A673 (cell line): ENCODE data around the gene TMEM100. TPM values are rescaled to one million over a fixed set of nuclear protein-coding genes. Genes with fewer than 3 reads are reported as not detected.

Experiments used
- BruUV-seq: library from RNA; stranded (reverse); fragments of 400-500 nt; replicated peaks from 2 replicates; lab custom pipeline; 2021; lab: Mats Ljungman, UMichigan
- CTCF ChIA-PET: fragments of 300-600 bp; sonication (Branson Sonifier 250); formaldehyde crosslinking; loops from one replicate; lab custom pipeline; 2022; ENCODE audit warnings: antibody characterized with exemption; lab: Charles Lee
- POLR2A ChIA-PET: fragments of 300-600 bp; sonication (Branson Sonifier 250); formaldehyde crosslinking; loops from one replicate; lab custom pipeline; 2022; ENCODE audit warnings: antibody characterized with exemption; ENCODE audit not compliant: low non-redundant PET; lab: Charles Lee
- DNase-seq: peaks from one replicate; pipeline ENCODE4 v3.0.0-alpha.2; 2015; ENCODE audit warnings: low spot score
- H3K27ac ChIP-seq: fragments of 200-600 bp; sonication (generic); 2 replicates; pipeline ENCODE4 v1.5.1; 2016; ENCODE audit warnings: mixed run types, low read depth, mild to moderate bottlenecking, mixed read lengths, antibody characterized with exemption, low read length; ENCODE audit not compliant: poor library complexity, severe bottlenecking
- H3K27me3 ChIP-seq: fragments of 200-600 bp; sonication (generic); replicated peaks from 2 replicates; pipeline ENCODE4 v1.6.1; 2017; ENCODE audit warnings: mixed run types, low read depth, mild to moderate bottlenecking, mixed read lengths, antibody characterized with exemption, low read length; ENCODE audit not compliant: insufficient read depth, poor library complexity
- H3K36me3 ChIP-seq: fragments of 200-600 bp; sonication (generic); 2 replicates; pipeline ENCODE4 v1.6.1; 2016; ENCODE audit warnings: mixed run types, mild to moderate bottlenecking, mixed read lengths, antibody characterized with exemption, low read length; ENCODE audit not compliant: insufficient read depth, poor library complexity, severe bottlenecking
- H3K4me1 ChIP-seq: fragments of 200-600 bp; sonication (generic); 2 replicates; pipeline ENCODE4 v1.6.1; 2017; ENCODE audit warnings: mixed run types, mild to moderate bottlenecking, mixed read lengths, antibody characterized with exemption, low read length; ENCODE audit not compliant: insufficient read depth, poor library complexity, severe bottlenecking
- H3K4me3 ChIP-seq: fragments of 200-600 bp; sonication (generic); 2 replicates; pipeline ENCODE4 v1.5.1; 2016; ENCODE audit warnings: low read depth, mixed run types, mild to moderate bottlenecking, mixed read lengths, low read length; ENCODE audit not compliant: poor library complexity, severe bottlenecking
- H3K9me3 ChIP-seq: fragments of 200-600 bp; sonication (generic); 2 replicates; pipeline ENCODE4 v1.6.1; 2016; ENCODE audit warnings: mixed run types, low read depth, mild to moderate bottlenecking, mixed read lengths, antibody characterized with exemption, low read length; ENCODE audit not compliant: poor library complexity, severe bottlenecking
- EZH2 ChIP-seq: fragments of 200-600 bp; sonication (generic); IDR thresholded peaks from 2 replicates; pipeline ENCODE4 v1.6.1; 2017; ENCODE audit warnings: borderline replicate concordance, low read depth, mild to moderate bottlenecking, mixed read lengths, antibody characterized with exemption, low read length; ENCODE audit not compliant: poor library complexity, severe bottlenecking
- intact Hi-C: fragments of 100-400 bp; cut with micrococcal nuclease; formaldehyde crosslinking; loops from one replicate; pipeline ENCODE4 v1.10.0; 2022; ENCODE audit not compliant: unreplicated experiment
- total RNA-seq: library from RNA; stranded (reverse); gene quantifications from 2 replicates; pipeline ENCODE4 v1.2.3, GENCODE V29; 2021
- TF ChIP-seq, protein P1 (sequence below): fragments of 300-800, 200-600 bp; sonication (generic); conservative IDR thresholded peaks from 2 replicates; pipeline ENCODE4 v1.5.1; 2017; ENCODE audit warnings: low read depth, mild to moderate bottlenecking, antibody characterized with exemption, low read length, moderate library complexity, mixed read lengths

TMEM100 gene
- total RNA-seq, 1 experiment from 2014 or later = 7.9 TPM

DNA sequence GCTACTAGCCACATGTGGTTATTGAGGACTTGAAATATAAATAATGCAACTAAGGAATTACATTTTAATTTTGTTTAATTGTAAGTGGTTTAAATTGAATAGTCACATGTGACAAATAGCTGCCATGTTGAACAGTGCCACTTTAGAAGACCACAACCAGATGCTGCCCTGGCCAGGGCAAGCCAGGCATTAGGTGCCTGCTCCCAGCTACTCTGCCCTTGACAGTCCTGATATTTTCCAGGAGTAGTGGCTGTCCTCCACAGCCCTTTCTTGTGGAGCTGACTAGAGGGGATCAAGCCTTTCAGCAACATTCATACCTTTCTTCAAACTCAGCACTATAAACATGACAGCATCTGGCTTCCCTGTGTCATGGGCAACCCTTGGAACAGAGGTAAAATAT, 31.0 kb downstream of the TMEM100 start:
- DNase-seq = no peak
- no TSS peak for BruUV-seq
- no peaks in the 10 kb centered on the region for H3K27me3 ChIP-seq
- ChIA-PET POLR2A (no interaction called here), CTCF (no interaction called here)
- H3K4me1 ChIP-seq = peaks cover 71% of the 10 kb centered on the region
- no peak for TF ChIP-seq EZH2
- TF ChIP-seq, protein P1, sequence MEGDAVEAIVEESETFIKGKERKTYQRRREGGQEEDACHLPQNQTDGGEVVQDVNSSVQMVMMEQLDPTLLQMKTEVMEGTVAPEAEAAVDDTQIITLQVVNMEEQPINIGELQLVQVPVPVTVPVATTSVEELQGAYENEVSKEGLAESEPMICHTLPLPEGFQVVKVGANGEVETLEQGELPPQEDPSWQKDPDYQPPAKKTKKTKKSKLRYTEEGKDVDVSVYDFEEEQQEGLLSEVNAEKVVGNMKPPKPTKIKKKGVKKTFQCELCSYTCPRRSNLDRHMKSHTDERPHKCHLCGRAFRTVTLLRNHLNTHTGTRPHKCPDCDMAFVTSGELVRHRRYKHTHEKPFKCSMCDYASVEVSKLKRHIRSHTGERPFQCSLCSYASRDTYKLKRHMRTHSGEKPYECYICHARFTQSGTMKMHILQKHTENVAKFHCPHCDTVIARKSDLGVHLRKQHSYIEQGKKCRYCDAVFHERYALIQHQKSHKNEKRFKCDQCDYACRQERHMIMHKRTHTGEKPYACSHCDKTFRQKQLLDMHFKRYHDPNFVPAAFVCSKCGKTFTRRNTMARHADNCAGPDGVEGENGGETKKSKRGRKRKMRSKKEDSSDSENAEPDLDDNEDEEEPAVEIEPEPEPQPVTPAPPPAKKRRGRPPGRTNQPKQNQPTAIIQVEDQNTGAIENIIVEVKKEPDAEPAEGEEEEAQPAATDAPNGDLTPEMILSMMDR = no peak
- H3K36me3 ChIP-seq = no peaks in the 10 kb centered on the region
- no peak overlapping the region for H3K27ac ChIP-seq
- intact Hi-C loops = no loop called here
- no peak overlapping the region for H3K4me3 ChIP-seq
- peaks cover 7% of the 10 kb centered on the region for H3K9me3 ChIP-seq

DNA sequence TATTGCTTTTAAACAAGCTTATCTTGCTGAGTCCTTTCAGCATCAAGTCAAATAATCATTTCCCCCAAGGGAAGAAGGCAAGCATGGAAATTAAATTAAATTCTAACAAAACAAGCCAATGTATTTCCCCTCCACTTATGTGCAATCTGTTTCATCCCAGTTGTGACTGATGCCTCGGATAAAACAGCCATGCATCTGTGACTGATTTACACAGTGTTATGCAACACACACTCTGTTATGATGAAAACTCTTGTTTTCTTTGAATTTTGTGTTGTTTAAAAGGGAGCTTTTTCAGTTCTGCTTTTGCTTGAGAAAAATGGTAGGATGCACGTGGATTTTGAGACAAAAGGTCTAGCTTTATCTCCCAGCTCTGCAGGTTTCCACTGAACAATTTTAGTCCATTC, 32.6 kb downstream of the TMEM100 start:
- DNase-seq = peak; percentile 88
- CTCF ChIA-PET = interaction anchor here (1.0 kb wide), 1 partner anchor 28 kb away, joined by 3 read pairs; no protein-coding TSS in a partner anchor
- peak overlapping the region; percentile 37 for H3K27ac ChIP-seq
- H3K9me3 ChIP-seq = peaks cover 7% of the 10 kb centered on the region
- no TSS peak for BruUV-seq
- intact Hi-C loops = no loop called here
- POLR2A ChIA-PET = interaction anchor here (0.6 to 0.7 kb wide), 2 partner anchors 13 to 30 kb away, joined by 3 read pairs; no protein-coding TSS in a partner anchor
- no peaks in the 10 kb centered on the region for H3K27me3 ChIP-seq
- H3K4me3 ChIP-seq = no peak overlapping the region
- H3K4me1 ChIP-seq = peaks cover 62% of the 10 kb centered on the region
- H3K36me3 ChIP-seq = no peaks in the 10 kb centered on the region
- TF ChIP-seq, protein P1 = no peak
- no peak for TF ChIP-seq EZH2

DNA sequence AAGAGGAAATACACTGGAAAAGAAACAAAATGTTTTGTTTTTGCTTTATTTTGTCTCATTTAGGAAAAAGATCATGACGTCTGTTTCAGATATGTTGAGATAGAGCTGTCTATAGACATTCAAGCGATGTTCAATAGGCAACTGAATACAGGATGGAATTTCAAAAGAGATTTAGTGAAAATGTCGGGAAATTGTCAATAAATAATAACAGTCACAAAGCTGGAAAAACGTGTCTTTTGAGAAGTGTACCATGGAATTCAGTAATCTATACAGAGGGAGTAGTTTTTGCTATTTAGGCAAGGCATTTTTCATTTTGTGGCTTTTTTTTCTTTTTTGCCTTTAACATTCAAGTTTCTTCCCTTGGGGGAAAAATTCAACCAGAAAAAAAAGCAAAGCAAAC, 33.0 kb downstream of the TMEM100 start:
- Histone ChIP-seq H3K27me3 (no peaks in the 10 kb centered on the region), H3K27ac (no peak overlapping the region), H3K4me1 (peaks cover 58% of the 10 kb centered on the region), H3K36me3 (no peaks in the 10 kb centered on the region), H3K4me3 (no peak overlapping the region), H3K9me3 (peaks cover 7% of the 10 kb centered on the region)
- intact Hi-C loops = no loop called here
- BruUV-seq = no TSS peak
- no peak for DNase-seq
- TF ChIP-seq EZH2 = no peak
- TF ChIP-seq, protein P1 = no peak
- ChIA-PET POLR2A (interaction anchor here (0.6 to 0.7 kb wide), 2 partner anchors 12 to 30 kb away, joined by 3 read pairs; no protein-coding TSS in a partner anchor), CTCF (no interaction called here)
